Measurements from ENCODE around the gene SQSTM1. TPM values are rescaled to one million over a fixed set of nuclear protein-coding genes. Genes with fewer than 3 reads are reported as not detected.

The SQSTM1 gene
- total and polyA plus RNA-seq, 9 of the 15 experiments (the other 6 are each of a cell fraction or from before 2014, with no cell fraction given) = 5.6 to 148 (median 64.0) TPM

- H2AFZ ChIP-seq (ENCODE audit: low read depth, low read length) = no peak overlapping the region
- 98% methylated on average over 6 of the region's 7 CpGs for WGBS (ENCODE audit: insufficient coverage, low coverage, missing lambda C conversion rate)
- peaks cover 6% of the 10 kb centered on the region for H3K9me1 ChIP-seq (ENCODE audit: control insufficient read depth, insufficient read depth, low read length)
- intact Hi-C loops (cut with micrococcal nuclease) = no loop called here
- H3K79me2 ChIP-seq (ENCODE audit: control insufficient read depth, insufficient read depth, low read length) = no peaks in the 10 kb centered on the region; the same call in 1 of the 3 replicates
- H3K36me3 ChIP-seq (ENCODE audit: control insufficient read depth, insufficient read depth, low read length) = peaks cover 81% of the 10 kb centered on the region
- H4K20me1 ChIP-seq (replicated peaks; ENCODE audit: control insufficient read depth, insufficient read depth, low read length) = no peaks in the 10 kb centered on the region; the same call in 1 of the 2 replicates
- ChIA-PET POLR2A (interaction anchor here (0.7 to 3.9 kb wide), 7 partner anchors 9 to 98 kb away, joined by 3 to 15 read pairs (median 3); partner anchors contain the start of genes MAML1 and SQSTM1), CTCF (ENCODE audit: low intra/inter-chr PET ratio) (no interaction called here)
- H3K4me2 ChIP-seq (ENCODE audit: insufficient read depth, low read length) = no peak overlapping the region
- no peak overlapping the region for H3K9ac ChIP-seq (ENCODE audit: insufficient read depth in 1 of 2, low read depth in 2 of 2, low read length in 2 of 2)
- TF ChIP-seq POLR2AphosphoS5 (IDR thresholded peaks at IDR 0.05; ENCODE audit: control insufficient read depth, insufficient read depth, low read depth, low read length) (peak; percentile 3; the same call in 1 of the 2 replicates), ZFP1 (CRISPR knock-in tag; IDR thresholded peaks at IDR 0.05) (0 out of 2 replicates have a peak, but pooled peaks have one; percentile 37), POLR2AphosphoS2 (IDR thresholded peaks at IDR 0.05; ENCODE audit: low read length) (peak; percentile 85; the same call in 1 of the 2 replicates), PTBP1 (IDR thresholded peaks at IDR 0.05; ENCODE audit: low read depth, low read length) (no peak), ZC3H8 (IDR thresholded peaks at IDR 0.05) (no peak), SUPT5H (IDR thresholded peaks at IDR 0.05) (peak; percentile 21; the same call in 1 of the 2 replicates), RBFOX2 (IDR thresholded peaks at IDR 0.05; ENCODE audit: low read depth, low read length) (0 out of 2 replicates have a peak, but pooled peaks have one; percentile 22), L3MBTL2 (IDR thresholded peaks at IDR 0.05) (no peak)
- H3K9me3 ChIP-seq (replicated peaks; ENCODE audit: control insufficient read depth, insufficient read depth, low read depth, low read length) = no peaks in the 10 kb centered on the region
- H3K4me3 ChIP-seq = no peak overlapping the region
- no peak for DNase-seq (ENCODE audit: extremely low read depth in 1 of 4, low spot score in 3 of 4)
- ATAC-seq = no peak
- H3K27me3 ChIP-seq (ENCODE audit: control insufficient read depth in 2 of 2, insufficient read depth in 2 of 2, low read length in 2 of 2) = no peaks in the 10 kb centered on the region
- in situ Hi-C loops (cut with MboI) = no loop called here
- BruUV-seq (replicated peaks) = no TSS peak
- FAIRE-seq = no peak
- H3K4me1 ChIP-seq (replicated peaks in 1 of 2; ENCODE audit: control insufficient read depth in 2 of 2, insufficient read depth in 2 of 2, low read length in 2 of 2) = peaks cover 0 to 6% of the 10 kb centered on the region in 2 experiments; a peak in 1 of 5 replicates
- no peak overlapping the region for H3K27ac ChIP-seq (ENCODE audit: extremely low read depth, low read depth, low read length)
Observed at GRCh38 chr5:179830818-179831468, 10.2 kb downstream of the SQSTM1 start.

All from K562 (cell line).